Chondrocyte (in vitro differentiated cells): ENCODE results near the gene ALOX15. TPM values are rescaled to one million over a fixed set of nuclear protein-coding genes. Genes with fewer than 3 reads are reported as not detected.

ENCODE experiments used
- DNase-seq: peaks from one replicate; pipeline ENCODE4 v3.0.0; 2021; ENCODE audit warnings: mixed read lengths, low spot score
- H3K27ac Mint-ChIP-seq: one replicate; pipeline ENCODE4 v1.8.0; 2021; ENCODE audit warnings: mild to moderate bottlenecking, moderate library complexity, mixed read lengths; ENCODE audit not compliant: unreplicated experiment
- H3K27me3 Mint-ChIP-seq: 2 replicates; pipeline ENCODE4 v1.8.0; 2021; ENCODE audit warnings: low read depth, mixed read lengths
- H3K36me3 Mint-ChIP-seq: 2 replicates; pipeline ENCODE4 v1.8.0; 2021; ENCODE audit warnings: low read depth, mixed read lengths
- H3K4me1 Mint-ChIP-seq: 2 replicates; pipeline ENCODE4 v1.8.0; 2021; ENCODE audit warnings: low read depth, mild to moderate bottlenecking, mixed read lengths
- H3K4me3 Mint-ChIP-seq: one replicate; pipeline ENCODE4 v1.8.0; 2021; ENCODE audit warnings: mild to moderate bottlenecking, moderate library complexity, mixed read lengths; ENCODE audit not compliant: unreplicated experiment
- H3K9me3 Mint-ChIP-seq: 2 replicates; pipeline ENCODE4 v1.8.0; 2021; ENCODE audit warnings: low read depth, mixed read lengths
- total RNA-seq: library from RNA; stranded (reverse); gene quantifications from 3 replicates; pipeline ENCODE4 v1.2.1, GENCODE V29; 2021
- TF ChIP-seq, protein P1 (sequence below): fragments of 200-600 bp; sonication (generic); IDR thresholded peaks from 2 replicates; pipeline ENCODE4 v1.5.0; 2021; ENCODE audit warnings: antibody characterized with exemption, mild to moderate bottlenecking, moderate library complexity

Gene ALOX15
- total RNA-seq, 1 donor from 2014 or later, result 0.15 TPM

DNA sequence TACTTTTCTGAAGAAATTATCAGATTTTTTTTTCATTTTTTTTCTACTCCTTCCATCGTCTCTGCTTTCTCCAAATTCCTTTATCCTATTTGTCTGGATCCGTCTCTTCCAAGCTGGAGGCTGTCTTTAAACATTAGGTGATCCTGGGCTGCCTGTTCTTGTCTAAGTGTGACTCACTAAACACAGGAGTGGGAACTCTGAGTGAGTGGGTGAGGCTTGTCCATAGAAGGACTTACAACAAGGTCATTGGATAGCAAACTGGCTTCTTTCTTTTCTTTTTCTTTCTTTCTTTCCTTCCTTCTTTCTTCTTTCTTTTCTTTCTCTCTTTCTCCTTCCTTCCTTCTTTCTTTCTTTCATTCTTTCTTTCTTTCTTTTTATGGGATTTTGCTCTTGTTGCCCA, 18.2 kb downstream of the ALOX15 start:
- peaks cover 2% of the 10 kb centered on the region for H3K27me3 Mint-ChIP-seq
- H3K4me3 Mint-ChIP-seq, result no peak overlapping the region
- H3K36me3 Mint-ChIP-seq, result peaks cover 2% of the 10 kb centered on the region
- peaks cover 23% of the 10 kb centered on the region for H3K4me1 Mint-ChIP-seq
- H3K9me3 Mint-ChIP-seq, result no peaks in the 10 kb centered on the region
- H3K27ac Mint-ChIP-seq, result peak overlapping the region; percentile 76
- no peak for DNase-seq
- TF ChIP-seq, protein P1, sequence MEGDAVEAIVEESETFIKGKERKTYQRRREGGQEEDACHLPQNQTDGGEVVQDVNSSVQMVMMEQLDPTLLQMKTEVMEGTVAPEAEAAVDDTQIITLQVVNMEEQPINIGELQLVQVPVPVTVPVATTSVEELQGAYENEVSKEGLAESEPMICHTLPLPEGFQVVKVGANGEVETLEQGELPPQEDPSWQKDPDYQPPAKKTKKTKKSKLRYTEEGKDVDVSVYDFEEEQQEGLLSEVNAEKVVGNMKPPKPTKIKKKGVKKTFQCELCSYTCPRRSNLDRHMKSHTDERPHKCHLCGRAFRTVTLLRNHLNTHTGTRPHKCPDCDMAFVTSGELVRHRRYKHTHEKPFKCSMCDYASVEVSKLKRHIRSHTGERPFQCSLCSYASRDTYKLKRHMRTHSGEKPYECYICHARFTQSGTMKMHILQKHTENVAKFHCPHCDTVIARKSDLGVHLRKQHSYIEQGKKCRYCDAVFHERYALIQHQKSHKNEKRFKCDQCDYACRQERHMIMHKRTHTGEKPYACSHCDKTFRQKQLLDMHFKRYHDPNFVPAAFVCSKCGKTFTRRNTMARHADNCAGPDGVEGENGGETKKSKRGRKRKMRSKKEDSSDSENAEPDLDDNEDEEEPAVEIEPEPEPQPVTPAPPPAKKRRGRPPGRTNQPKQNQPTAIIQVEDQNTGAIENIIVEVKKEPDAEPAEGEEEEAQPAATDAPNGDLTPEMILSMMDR, result no peak

GRCh38 chr17:4622375-4622774, 19.1 kb downstream of the ALOX15 start:
- H3K4me1 Mint-ChIP-seq, result peaks cover 28% of the 10 kb centered on the region
- H3K27me3 Mint-ChIP-seq, result peaks cover 2% of the 10 kb centered on the region
- TF ChIP-seq, protein P1, result no peak
- no peak for DNase-seq
- H3K4me3 Mint-ChIP-seq, result no peak overlapping the region
- no peak overlapping the region for H3K27ac Mint-ChIP-seq
- peaks cover 2% of the 10 kb centered on the region for H3K36me3 Mint-ChIP-seq
- H3K9me3 Mint-ChIP-seq, result no peaks in the 10 kb centered on the region

DNA sequence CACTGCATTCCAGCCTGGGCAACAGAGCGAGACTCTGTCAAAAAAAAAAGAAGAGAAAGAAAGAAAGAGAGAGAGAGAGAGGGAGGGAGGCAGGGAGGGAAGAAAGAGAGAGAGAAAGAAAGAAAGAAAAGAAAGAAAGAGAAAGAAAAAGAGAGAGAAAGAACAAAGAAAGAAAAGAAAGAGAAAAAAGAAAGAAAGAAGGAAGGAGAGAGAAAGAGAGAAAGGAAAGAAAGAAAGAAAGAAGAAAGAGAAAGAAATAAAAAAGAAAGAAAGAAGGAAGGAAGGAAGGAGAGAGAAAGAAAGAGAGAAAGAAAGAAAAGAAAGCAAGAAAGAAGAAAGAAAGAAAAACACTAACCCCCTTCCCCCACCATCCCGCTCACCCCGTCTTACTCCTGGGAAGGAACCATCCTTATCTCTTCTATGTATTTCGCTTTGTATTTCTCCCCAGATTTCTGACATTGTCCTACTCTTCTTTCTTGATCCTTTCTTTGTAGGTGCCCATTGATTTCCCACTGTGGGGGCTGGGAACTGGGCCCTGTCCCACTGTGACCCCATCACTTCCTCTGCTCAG, 20.9 kb downstream of the ALOX15 start:
- no peaks in the 10 kb centered on the region for H3K9me3 Mint-ChIP-seq

GRCh38 chr17:4617590-4618351, 23.7 kb downstream of the ALOX15 start:
- no peak overlapping the region for H3K4me3 Mint-ChIP-seq
- H3K27me3 Mint-ChIP-seq, result peaks cover 7% of the 10 kb centered on the region
- TF ChIP-seq, protein P1, result no peak
- no peaks in the 10 kb centered on the region for H3K9me3 Mint-ChIP-seq
- peaks cover 5% of the 10 kb centered on the region for H3K4me1 Mint-ChIP-seq
- DNase-seq, result no peak
- no peak overlapping the region for H3K27ac Mint-ChIP-seq
- H3K36me3 Mint-ChIP-seq, result peaks cover 2% of the 10 kb centered on the region

More for the DNA sequence above, 20.9 kb downstream of the ALOX15 start:
- H3K4me1 Mint-ChIP-seq, result peaks cover 25% of the 10 kb centered on the region
- TF ChIP-seq, protein P1, result no peak
- H3K4me3 Mint-ChIP-seq, result no peak overlapping the region
- H3K27ac Mint-ChIP-seq, result no peak overlapping the region
- peaks cover 4% of the 10 kb centered on the region for H3K36me3 Mint-ChIP-seq
- peaks cover 7% of the 10 kb centered on the region for H3K27me3 Mint-ChIP-seq
- DNase-seq, result no peak

DNA sequence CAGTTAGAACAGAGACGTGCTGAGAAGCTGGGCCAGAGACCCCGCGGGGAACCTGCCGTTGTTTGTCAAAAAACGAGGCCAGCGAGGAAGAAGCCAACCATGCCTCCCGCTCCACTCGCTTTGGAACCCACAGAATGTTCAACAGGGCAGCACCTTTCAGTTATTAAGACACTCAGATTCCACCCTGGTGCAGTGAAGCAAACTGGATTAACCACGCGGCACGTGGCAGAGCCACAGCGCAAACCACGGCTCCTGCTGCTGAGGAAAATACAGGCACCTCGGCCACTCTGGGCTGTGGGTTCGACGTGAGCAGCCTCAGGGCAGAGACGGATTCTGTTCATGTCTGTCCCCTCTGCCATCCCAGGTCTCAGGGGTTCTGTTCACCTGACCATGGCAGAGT, 24.4 kb downstream of the ALOX15 start:
- no peak for DNase-seq
- H3K36me3 Mint-ChIP-seq, result peaks cover 2% of the 10 kb centered on the region
- no peaks in the 10 kb centered on the region for H3K9me3 Mint-ChIP-seq
- peaks cover 7% of the 10 kb centered on the region for H3K27me3 Mint-ChIP-seq
- H3K27ac Mint-ChIP-seq, result no peak overlapping the region
- peaks cover 5% of the 10 kb centered on the region for H3K4me1 Mint-ChIP-seq
- H3K4me3 Mint-ChIP-seq, result no peak overlapping the region
- TF ChIP-seq, protein P1, result no peak
